ENCODE data around the gene SLC12A9. TPM values are rescaled to one million over a fixed set of nuclear protein-coding genes. Genes with fewer than 3 reads are reported as not detected.

SLC12A9 gene
- total and polyA plus RNA-seq, 2 of the 8 experiments (the other 6 are each of a cell fraction or from before 2014, with no cell fraction given), result 31.4 to 40.1 TPM

DNA sequence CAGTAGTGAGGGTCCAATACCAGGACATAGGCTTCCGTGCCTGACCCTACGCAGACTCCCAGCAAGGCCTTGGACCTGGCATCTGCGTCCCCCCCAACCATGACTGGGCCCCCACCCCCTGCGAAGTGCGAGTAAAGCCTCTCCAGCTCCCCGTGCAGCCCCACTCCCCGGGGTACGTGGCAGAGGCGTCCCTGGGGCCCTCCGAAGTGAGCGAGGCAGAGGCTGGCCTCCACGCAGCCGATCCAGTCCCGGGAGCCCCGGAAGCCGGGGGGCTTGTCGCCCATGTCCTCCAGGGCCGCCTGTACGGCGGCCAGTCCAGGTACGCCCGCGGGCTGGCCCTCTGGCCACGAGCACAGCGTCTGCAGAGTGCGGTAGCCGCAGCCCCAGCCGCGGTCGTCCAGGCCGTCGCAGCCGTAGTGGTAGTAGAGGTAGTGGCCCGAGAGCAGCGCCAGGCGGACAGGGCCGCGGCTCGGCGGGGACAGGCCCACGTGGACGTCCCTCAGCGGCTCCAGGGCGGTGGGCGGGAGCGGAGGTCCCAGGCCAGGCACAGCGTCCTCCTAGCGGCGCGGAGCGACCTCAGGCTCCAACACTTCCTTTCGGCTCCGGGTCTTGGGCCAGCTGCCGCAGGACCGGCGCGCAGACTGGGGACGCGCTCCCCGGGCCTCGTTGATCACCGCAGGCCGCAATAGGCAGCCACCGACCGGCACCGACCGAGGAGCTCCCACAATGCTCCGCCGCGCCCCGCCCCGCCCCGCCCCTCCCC, 36.7 kb downstream of the SLC12A9 start, which contains the start of gene UFSP1:
Gene UFSP1, minus strand, starts transcription at position 728 of the 763 bp plus-strand sequence. Its CDS starts 444 bp downstream, at position 284.
- peak within 1 kb of the TSS; percentile 94; the same call in 1 of the 2 replicates for H2BK15ac ChIP-seq (ENCODE audit: low read length)
- no peak within 1 kb of the TSS for H2BK120ac ChIP-seq (replicated peaks; ENCODE audit: low read depth, low read length)
- H3K36me3 ChIP-seq (ENCODE audit: control insufficient read depth in 2 of 4, insufficient read depth in 4 of 4, low read length in 3 of 4), result peaks cover 28 to 48% (median 38%) of the 10 kb centered on the region in 4 experiments
- peak within 1 kb of the TSS; percentile 40 for H3K23ac ChIP-seq (ENCODE audit: insufficient read length)
- no peak within 1 kb of the TSS for H2BK20ac ChIP-seq (ENCODE audit: low read length)
- no peak within 1 kb of the TSS; the same call in 1 of the 2 replicates for H2AK5ac ChIP-seq (ENCODE audit: low read depth, low read length)
- no peak within 1 kb of the TSS for H2AFZ ChIP-seq (ENCODE audit: low read length)
- CTCF ChIA-PET (ENCODE audit: partially characterized antibody), result interaction anchor here (0.6 to 1.7 kb wide), 15 partner anchors 11 to 495 kb away, joined by 3 to 6 read pairs (median 3); partner anchors contain the start of genes POP7 and SLC12A9
- peaks cover 0 to 20% (median 5%) of the 10 kb centered on the region in 4 experiments; a peak in 6 of 7 replicates for H3K4me1 ChIP-seq (replicated peaks in 1 of 4; ENCODE audit: control insufficient read depth in 3 of 4, insufficient read depth in 4 of 4, low read length in 3 of 4)
- H2BK12ac ChIP-seq (ENCODE audit: low read depth, low read length), result peak within 1 kb of the TSS; percentile 71; the same call in 1 of the 2 replicates
- peak within 1 kb of the TSS; percentile 91 to 96 for H3K4me2 ChIP-seq (ENCODE audit: insufficient read depth in 1 of 2, low read depth in 2 of 2, low read length in 2 of 2)
- peaks cover 14% of the 10 kb centered on the region for H3K79me1 ChIP-seq (ENCODE audit: low read depth, low read length)
- no peaks in the 10 kb centered on the region; a peak in 1 of 4 replicates for H3K9me3 ChIP-seq (ENCODE audit: insufficient read depth in 2 of 2, low read depth in 1 of 2, low read length in 1 of 2)
- peak within 1 kb of the TSS; percentile 99 for H2BK5ac ChIP-seq (ENCODE audit: low read depth, low read length)
- H3K79me2 ChIP-seq (ENCODE audit: control insufficient read depth in 1 of 2, insufficient read depth in 2 of 2, low read length in 2 of 2), result peaks cover 0 to 25% of the 10 kb centered on the region in 2 experiments; a peak in 2 of 4 replicates
- peaks cover 0 to 8% (median under 1%) of the 10 kb centered on the region in 4 experiments; a peak in 3 of 7 replicates for H3K27me3 ChIP-seq (replicated peaks in 1 of 4; ENCODE audit: control insufficient read depth in 3 of 4, extremely low read depth in 1 of 4, insufficient read depth in 3 of 4, low read length in 3 of 4)
- H3K18ac ChIP-seq (ENCODE audit: extremely low read depth, low read length), result peak within 1 kb of the TSS; percentile 98
- peak within 1 kb of the TSS; percentile 86 to 92 (median 88) for H3K9ac ChIP-seq (replicated peaks in 1 of 4; ENCODE audit: extremely low read depth in 1 of 4, low read depth in 3 of 4, low read length in 3 of 4)
- DNase-seq (ENCODE audit: low read depth in 1 of 2, low spot score in 2 of 2) (peak in 1 of 2 experiments; percentile 82), FAIRE-seq (no peak)
- POLR2A ChIA-PET (ENCODE audit: partially characterized antibody), result interaction anchor here (0.5 to 10.1 kb wide), 32 partner anchors 10 to 1537 kb away, joined by 3 to 313 read pairs (median 4); partner anchors contain the start of genes AP1S1, MUC3A, POP7 and SLC12A9
- H4K20me1 ChIP-seq (replicated peaks in 1 of 2; ENCODE audit: control insufficient read depth in 1 of 2, insufficient read depth in 2 of 2, low read length in 2 of 2), result peaks cover 15 to 17% of the 10 kb centered on the region in 2 experiments
- 2% methylated on average over 38 of the region's 73 CpGs; no CpG with 5 or more reads in 1 of the 2 experiments for WGBS, 2 experiments (ENCODE audit: extremely low coverage in 1 of 2, insufficient coverage in 1 of 2, insufficient read length in 1 of 2, insufficient replicate concordance in 2 of 2, low coverage in 1 of 2, low lambda C conversion rate in 2 of 2, missing lambda C conversion rate in 1 of 2)
- H4K8ac ChIP-seq (ENCODE audit: extremely low read depth, insufficient read depth, low read length), result peak within 1 kb of the TSS; percentile 87
- peak within 1 kb of the TSS; percentile 75 to 91 (median 78) for H3K4me3 ChIP-seq (ENCODE audit: extremely low read depth in 1 of 4, insufficient read depth in 2 of 4, low read depth in 3 of 4, low read length in 4 of 4)
- peak within 1 kb of the TSS; percentile 98 for H3K4ac ChIP-seq (replicated peaks; ENCODE audit: insufficient read length, low read depth, low read length)
- peak within 1 kb of the TSS; percentile 86 for H3K27ac ChIP-seq (ENCODE audit: low read depth, low read length)
- peaks cover 20% of the 10 kb centered on the region; the same call in 1 of the 2 replicates for H3K23me2 ChIP-seq (ENCODE audit: low read depth, low read length)
- H4K91ac ChIP-seq (replicated peaks; ENCODE audit: insufficient read length, low read length), result peak within 1 kb of the TSS; percentile 90
- peak within 1 kb of the TSS; percentile 78 for H3K56ac ChIP-seq (replicated peaks; ENCODE audit: insufficient read length, low read depth, low read length)
- H4K5ac ChIP-seq (ENCODE audit: insufficient read length, low read depth, low read length), result peak within 1 kb of the TSS; percentile 92
- peak within 1 kb of the TSS; percentile 81 for H3K14ac ChIP-seq (ENCODE audit: insufficient read length)
- TF ChIP-seq EZH2 (IDR thresholded peaks at IDR 0.05; ENCODE audit: low read depth, low read length, severe bottlenecking) (no peak), ASH2L (IDR thresholded peaks at IDR 0.05; ENCODE audit: low read length) (peak; percentile 2), SIN3A (conservative IDR thresholded peaks at IDR 0.05 in 1 of 2, IDR thresholded peaks at IDR 0.05 in 1 of 2; ENCODE audit: low read depth in 1 of 2, low read length in 2 of 2) (peak; percentile 51 to 87; a peak in 2 of 4 replicates), RFX5 (IDR thresholded peaks at IDR 0.05; ENCODE audit: borderline replicate concordance, low read depth, low read length) (no peak), SUZ12 (IDR thresholded peaks at IDR 0.05; ENCODE audit: low read length) (no peak), TBP (IDR thresholded peaks at IDR 0.05; ENCODE audit: low read depth, low read length) (0 out of 2 replicates have a peak, but pooled peaks have one; percentile 7), HDAC2 (IDR thresholded peaks at IDR 0.05; ENCODE audit: borderline replicate concordance in 1 of 2, low read depth in 2 of 2, low read length in 2 of 2) (peak in 1 of 2 experiments; percentile 67; a peak in 1 of 4 replicates), POLR2A (IDR thresholded peaks at IDR 0.05; ENCODE audit: control extremely low read depth in 1 of 2, low read depth in 2 of 2, low read length in 2 of 2) (peak in 1 of 2 experiments; percentile 78; a peak in 2 of 3 replicates)
- TF ChIP-seq, protein P1, sequence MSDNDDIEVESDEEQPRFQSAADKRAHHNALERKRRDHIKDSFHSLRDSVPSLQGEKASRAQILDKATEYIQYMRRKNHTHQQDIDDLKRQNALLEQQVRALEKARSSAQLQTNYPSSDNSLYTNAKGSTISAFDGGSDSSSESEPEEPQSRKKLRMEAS (IDR thresholded peaks at IDR 0.05), result peak; percentile 94
